ENCODE data around the gene PRKAB2.
"Not testable (repeated sequence)": the region's sequence is repeated elsewhere in the genome, so short reads cannot be mapped to it uniquely, and the experiment has no call there.

The PRKAB2 gene

DNA sequence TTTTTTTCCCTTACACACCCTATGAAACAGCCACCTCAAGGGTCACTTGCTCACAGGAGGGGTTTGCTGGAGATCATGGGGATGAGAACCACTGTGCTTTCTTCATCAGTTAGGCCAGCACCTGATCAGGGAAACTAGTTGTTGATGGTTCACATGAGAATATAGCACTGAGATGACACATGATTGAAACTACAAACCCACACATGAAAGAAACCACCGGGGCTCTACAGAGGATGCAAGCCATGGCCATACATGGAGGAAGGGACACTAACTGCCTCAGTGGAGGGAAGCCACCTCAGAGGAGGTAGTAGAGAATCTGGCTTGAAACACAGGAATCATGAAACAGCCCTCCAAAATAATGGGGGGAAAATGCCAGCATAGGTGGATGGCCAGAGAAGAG is 63.2 kb downstream of the PRKAB2 start:
- no peak for DNase-seq

DNA sequence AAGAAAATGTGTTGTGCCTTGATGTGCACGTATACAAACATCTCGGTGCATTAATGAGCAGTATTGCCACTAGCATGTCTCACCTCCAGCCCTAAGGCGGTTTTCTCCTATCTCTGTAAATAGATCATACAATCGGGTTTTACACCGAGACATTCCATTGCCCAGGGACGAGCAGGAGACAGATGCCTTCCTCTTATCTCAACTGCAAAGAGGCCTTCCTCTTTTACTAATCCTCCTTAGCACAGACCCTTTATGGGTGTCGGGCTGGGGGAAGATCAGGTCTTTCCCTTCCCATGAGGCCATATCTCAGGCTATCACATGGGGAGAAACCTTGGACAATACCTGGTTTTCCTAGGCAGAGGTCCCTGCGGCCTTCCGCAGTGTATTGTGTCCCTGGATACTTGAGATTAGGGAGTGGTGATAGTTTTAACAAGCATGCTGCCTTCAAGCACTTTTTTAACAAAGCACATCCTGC is 65.8 kb downstream of the PRKAB2 start:
- not testable (repeated sequence) for DNase-seq

DNA sequence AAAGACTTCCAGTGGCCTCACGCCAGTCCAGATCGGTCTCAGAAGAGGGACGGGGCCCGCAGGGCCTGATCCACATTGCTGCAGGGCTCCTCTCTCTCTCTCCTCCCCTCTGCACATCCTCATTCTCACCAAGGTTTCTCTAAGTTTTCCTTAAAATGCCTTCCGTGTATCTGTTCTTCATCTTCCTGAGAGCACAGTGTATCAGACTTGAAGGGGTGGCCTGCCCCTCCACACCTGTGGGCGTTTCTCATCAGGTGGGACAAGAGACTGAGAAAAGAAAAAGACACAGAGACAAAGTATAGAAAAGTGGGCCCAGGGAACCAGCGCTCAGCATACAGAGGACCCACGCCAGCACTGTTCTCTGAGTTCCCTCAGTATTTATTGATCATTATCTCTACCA is 66.4 kb downstream of the PRKAB2 start:
- DNase-seq: no peak

All from SHP77 (cell line).